Erythroblast (primary cell): ENCODE data around the gene ELP4.

Experiments
- GATA1 ChIP-seq: IDR thresholded peaks from 2 replicates; pipeline ENCODE4 v1.6.1; 2011; ENCODE audit warnings: low read depth, mild to moderate bottlenecking, control low read depth, low read length, moderate library complexity
- POLR2A ChIP-seq: IDR thresholded peaks from 2 replicates; pipeline ENCODE4 v1.6.1; 2011; ENCODE audit warnings: mild to moderate bottlenecking, low read length

GRCh38 chr11:31806928-31807798, 297.6 kb downstream of the ELP4 start:
- no peak for TF ChIP-seq POLR2A
- no peak for TF ChIP-seq GATA1
